Karpas-422 (cell line): Measurements from ENCODE around the gene NMT1. TPM values are rescaled to one million over a fixed set of nuclear protein-coding genes. Genes with fewer than 3 reads are reported as not detected.

ENCODE experiments used
- DNase-seq: peaks from one replicate; pipeline ENCODE4 v3.0.0-alpha.2; 2015
- H2AFZ ChIP-seq: fragments of 200-600 bp; sonication (generic); 2 replicates; pipeline ENCODE4 v1.6.1; 2014; ENCODE audit warnings: antibody characterized with exemption, low read length, mixed read lengths
- H3K27ac ChIP-seq: fragments of 200-600 bp; sonication (generic); 2 replicates; pipeline ENCODE4 v1.5.1; 2014; ENCODE audit warnings: mild to moderate bottlenecking, low read length, moderate library complexity
- H3K27me3 ChIP-seq: fragments of 200-600 bp; sonication (generic); 2 replicates; pipeline ENCODE4 v1.6.1; 2014; ENCODE audit warnings: low read length, mixed read lengths
- H3K36me3 ChIP-seq: fragments of 200-600 bp; sonication (generic); 2 replicates; pipeline ENCODE4 v1.6.1; 2014; ENCODE audit warnings: low read length, mixed read lengths; ENCODE audit not compliant: insufficient read depth
- H3K4me1 ChIP-seq: fragments of 200-600 bp; sonication (generic); 2 replicates; pipeline ENCODE4 v1.6.1; 2014; ENCODE audit warnings: mild to moderate bottlenecking, low read length, mixed read lengths
- H3K4me2 ChIP-seq: fragments of 200-600 bp; sonication (generic); 2 replicates; pipeline ENCODE4 v1.6.1; 2014; ENCODE audit warnings: low read length, low read depth, mild to moderate bottlenecking; ENCODE audit not compliant: poor library complexity, severe bottlenecking
- H3K4me3 ChIP-seq: fragments of 200-600 bp; sonication (generic); 2 replicates; pipeline ENCODE4 v1.5.1; 2014; ENCODE audit warnings: mild to moderate bottlenecking, antibody characterized with exemption, low read length, mixed read lengths
- H3K79me2 ChIP-seq: fragments of 200-600 bp; sonication (generic); 2 replicates; pipeline ENCODE4 v1.6.1; 2014; ENCODE audit warnings: mild to moderate bottlenecking, low read length, mixed read lengths
- H3K9ac ChIP-seq: fragments of 200-600 bp; sonication (generic); 2 replicates; pipeline ENCODE4 v1.6.0; 2014; ENCODE audit warnings: low read length
- H3K9me2 ChIP-seq: fragments of 200-600 bp; sonication (generic), shearing (Covaris generic); replicated peaks from 2 replicates; pipeline ENCODE4 v1.6.0; 2014; ENCODE audit warnings: mild to moderate bottlenecking, low read length, moderate library complexity; ENCODE audit not compliant: insufficient read depth
- H3K9me3 ChIP-seq: fragments of 300-700, 200-600 bp; sonication (generic); 2 replicates; pipeline ENCODE4 v1.6.1; 2014; ENCODE audit warnings: low read length, mixed read lengths
- H4K20me1 ChIP-seq: fragments of 200-600 bp; sonication (generic); 2 replicates; pipeline ENCODE4 v1.6.1; 2014; ENCODE audit warnings: mild to moderate bottlenecking, antibody characterized with exemption, low read length, low read depth; ENCODE audit not compliant: insufficient read depth
- total RNA-seq: library from RNA; depleted of rRNA; stranded (reverse); fragments of >200 nt; shearing (Covaris generic); gene quantifications from 2 replicates; pipeline ENCODE4 v1.2.3, GENCODE V29; 2014; ENCODE audit warnings: low replicate concordance

Gene NMT1
- total RNA-seq, 1 experiment from 2014 or later: 48.5 TPM

DNA sequence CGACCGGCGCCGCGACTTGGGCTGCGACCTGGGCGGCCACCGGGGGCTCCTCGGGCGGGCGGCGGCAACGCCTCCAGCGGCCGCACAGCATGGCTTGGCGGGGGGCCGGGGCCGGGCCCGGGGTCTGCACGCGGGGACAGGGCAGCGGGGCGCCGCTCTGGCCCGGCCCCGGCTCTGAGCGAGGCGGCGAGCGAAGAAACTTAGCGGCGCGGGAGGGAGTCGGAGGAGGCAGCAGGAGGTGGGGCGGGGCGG lies 71.1 kb downstream of the NMT1 start, which contains the start of gene PLCD3:
PLCD3 (minus strand) TSS at position 196 of the 252 bp plus-strand sequence; CDS start at position 91, 105 bp downstream.
- Histone ChIP-seq H3K27me3 (no peaks in the 10 kb centered on the region), H3K36me3 (no peaks in the 10 kb centered on the region), H3K79me2 (no peaks in the 10 kb centered on the region), H3K4me1 (peaks cover 23% of the 10 kb centered on the region), H3K9me3 (no peaks in the 10 kb centered on the region), H3K27ac (no peak within 1 kb of the TSS), H3K4me3 (peak within 1 kb of the TSS; percentile 95), H3K4me2 (peak within 1 kb of the TSS; percentile 99), H3K9ac (peak within 1 kb of the TSS; percentile 73), H3K9me2 (no peaks in the 10 kb centered on the region), H2AFZ (peak within 1 kb of the TSS; percentile 100), H4K20me1 (no peaks in the 10 kb centered on the region)
- DNase-seq: no peak

DNA sequence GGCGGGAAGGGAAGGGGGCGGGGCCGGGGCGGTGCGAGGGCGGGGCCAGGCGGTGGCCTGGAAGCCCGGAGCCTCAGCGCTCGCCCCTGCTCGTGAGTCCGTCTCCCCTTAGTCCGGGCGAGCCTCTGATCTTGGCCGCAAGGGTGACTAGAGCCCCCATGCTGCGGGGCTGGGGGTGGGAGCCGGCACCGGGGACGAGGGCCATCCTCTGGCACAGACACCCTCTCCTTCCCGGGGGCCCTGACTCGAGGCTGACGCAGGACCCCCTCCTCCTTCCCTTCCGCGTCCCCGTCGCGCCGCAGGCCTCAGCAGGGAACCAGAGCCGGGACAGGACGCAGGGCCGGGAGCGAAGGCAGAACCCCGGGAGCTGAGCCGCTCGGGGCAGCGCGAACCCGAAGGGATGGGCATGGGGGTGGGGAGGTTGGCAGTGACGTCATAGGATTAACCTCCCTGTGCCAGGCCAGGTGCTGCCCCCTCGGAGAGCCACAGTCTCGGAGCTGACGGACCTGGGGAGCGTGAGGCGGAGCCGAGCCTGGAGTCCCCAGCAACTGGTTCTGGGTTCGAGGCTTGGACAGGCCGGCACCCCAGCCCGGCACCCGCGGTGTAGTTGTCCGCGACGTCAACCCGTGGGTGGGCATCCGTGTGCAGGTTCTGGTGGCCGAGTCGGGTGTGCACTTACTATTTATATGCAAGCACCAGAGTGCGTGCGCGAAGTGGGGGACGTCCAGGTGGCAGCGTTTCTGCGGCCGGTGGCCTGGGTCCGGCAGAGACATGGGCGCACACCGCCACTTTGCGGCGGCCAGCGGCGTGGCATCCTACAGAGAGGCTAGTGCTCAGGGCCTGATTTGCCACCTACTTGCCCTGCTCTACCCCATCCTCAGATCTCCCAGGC lies 71.7 kb downstream of the NMT1 start:
- Histone ChIP-seq H3K4me3 (peak overlapping the region; percentile 95), H3K36me3 (no peaks in the 10 kb centered on the region), H3K4me1 (peaks cover 23% of the 10 kb centered on the region), H3K9me3 (no peaks in the 10 kb centered on the region), H3K27ac (no peak overlapping the region), H3K9me2 (no peaks in the 10 kb centered on the region), H3K4me2 (peak overlapping the region; percentile 99), H4K20me1 (no peaks in the 10 kb centered on the region), H3K9ac (peak overlapping the region; percentile 73), H2AFZ (peak overlapping the region; percentile 100), H3K79me2 (no peaks in the 10 kb centered on the region), H3K27me3 (no peaks in the 10 kb centered on the region)
- peak; percentile 86 for DNase-seq

GRCh38 chr17:45135192-45135977 lies 74.3 kb downstream of the NMT1 start, which contains the start of gene ACBD4:
ACBD4 (plus strand) TSS chr17:45135687; CDS start chr17:45136145, 458 bp downstream.
- Histone ChIP-seq H3K79me2 (no peaks in the 10 kb centered on the region), H3K36me3 (no peaks in the 10 kb centered on the region), H3K27me3 (no peaks in the 10 kb centered on the region), H3K27ac (no peak within 1 kb of the TSS), H3K4me2 (peak within 1 kb of the TSS; percentile 89), H3K4me1 (peaks cover 23% of the 10 kb centered on the region), H3K4me3 (peak within 1 kb of the TSS; percentile 68), H4K20me1 (no peaks in the 10 kb centered on the region), H3K9me2 (no peaks in the 10 kb centered on the region), H3K9me3 (no peaks in the 10 kb centered on the region), H3K9ac (peak within 1 kb of the TSS; percentile 67), H2AFZ (peak within 1 kb of the TSS; percentile 95)
- DNase-seq: peak; percentile 99

DNA sequence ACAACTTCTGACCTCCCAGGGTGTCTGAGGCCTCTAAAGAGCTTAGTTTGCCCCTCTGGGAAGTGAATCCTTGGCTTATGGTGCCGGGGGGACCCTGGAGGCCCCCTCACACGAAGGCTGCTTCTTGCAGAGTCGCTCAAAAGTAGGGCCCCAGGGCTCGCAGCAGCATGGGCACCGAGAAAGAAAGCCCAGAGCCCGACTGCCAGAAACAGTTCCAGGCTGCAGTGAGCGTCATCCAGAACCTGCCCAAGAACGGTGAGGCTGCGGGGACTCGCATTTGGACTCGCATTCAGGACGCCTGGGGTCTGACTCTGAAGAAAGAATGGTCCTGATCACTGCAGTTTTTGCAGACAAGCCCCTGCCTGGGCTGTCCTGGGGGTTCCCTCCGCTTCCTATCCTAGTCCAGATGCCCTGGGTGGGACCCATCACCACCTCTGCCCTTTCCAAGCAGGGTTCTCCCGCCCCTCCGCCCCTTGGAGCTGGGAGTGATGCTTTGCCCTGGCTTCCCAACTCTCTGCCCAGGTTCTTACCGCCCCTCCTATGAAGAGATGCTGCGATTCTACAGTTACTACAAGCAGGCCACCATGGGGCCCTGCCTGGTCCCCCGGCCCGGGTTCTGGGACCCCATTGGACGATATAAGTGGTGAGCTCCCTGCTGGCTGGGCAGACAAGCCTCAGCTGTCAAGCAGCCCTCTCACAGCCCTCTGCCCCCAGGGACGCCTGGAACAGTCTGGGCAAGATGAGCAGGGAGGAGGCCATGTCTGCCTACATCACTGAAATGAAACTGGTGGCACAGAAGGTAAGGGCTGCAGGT lies 75.1 kb downstream of the NMT1 start:
- peak overlapping the region; percentile 95 for H2AFZ ChIP-seq
- peak overlapping the region; percentile 89 for H3K4me2 ChIP-seq
- H3K9me2 ChIP-seq: no peaks in the 10 kb centered on the region
- peak overlapping the region; percentile 67 for H3K9ac ChIP-seq
- peak overlapping the region; percentile 68 for H3K4me3 ChIP-seq
- H3K27ac ChIP-seq: no peak overlapping the region
- H3K27me3 ChIP-seq: no peaks in the 10 kb centered on the region
- no peaks in the 10 kb centered on the region for H3K79me2 ChIP-seq
- no peaks in the 10 kb centered on the region for H3K9me3 ChIP-seq
- H3K4me1 ChIP-seq: peaks cover 23% of the 10 kb centered on the region
- no peaks in the 10 kb centered on the region for H3K36me3 ChIP-seq
- DNase-seq: no peak
- no peaks in the 10 kb centered on the region for H4K20me1 ChIP-seq

- no peaks in the 10 kb centered on the region for H3K9me2 ChIP-seq
- H3K9me3 ChIP-seq: no peaks in the 10 kb centered on the region
- no peaks in the 10 kb centered on the region for H3K79me2 ChIP-seq
- no peak for DNase-seq
- no peak overlapping the region for H3K27ac ChIP-seq
- H2AFZ ChIP-seq: no peak overlapping the region
- H3K4me2 ChIP-seq: no peak overlapping the region
- no peak overlapping the region for H3K4me3 ChIP-seq
- no peaks in the 10 kb centered on the region for H3K27me3 ChIP-seq
- no peaks in the 10 kb centered on the region for H3K36me3 ChIP-seq
- H4K20me1 ChIP-seq: no peaks in the 10 kb centered on the region
- H3K4me1 ChIP-seq: peaks cover 21% of the 10 kb centered on the region
- H3K9ac ChIP-seq: no peak overlapping the region
Observed at GRCh38 chr17:45136846-45137560, 75.9 kb downstream of the NMT1 start.

DNA sequence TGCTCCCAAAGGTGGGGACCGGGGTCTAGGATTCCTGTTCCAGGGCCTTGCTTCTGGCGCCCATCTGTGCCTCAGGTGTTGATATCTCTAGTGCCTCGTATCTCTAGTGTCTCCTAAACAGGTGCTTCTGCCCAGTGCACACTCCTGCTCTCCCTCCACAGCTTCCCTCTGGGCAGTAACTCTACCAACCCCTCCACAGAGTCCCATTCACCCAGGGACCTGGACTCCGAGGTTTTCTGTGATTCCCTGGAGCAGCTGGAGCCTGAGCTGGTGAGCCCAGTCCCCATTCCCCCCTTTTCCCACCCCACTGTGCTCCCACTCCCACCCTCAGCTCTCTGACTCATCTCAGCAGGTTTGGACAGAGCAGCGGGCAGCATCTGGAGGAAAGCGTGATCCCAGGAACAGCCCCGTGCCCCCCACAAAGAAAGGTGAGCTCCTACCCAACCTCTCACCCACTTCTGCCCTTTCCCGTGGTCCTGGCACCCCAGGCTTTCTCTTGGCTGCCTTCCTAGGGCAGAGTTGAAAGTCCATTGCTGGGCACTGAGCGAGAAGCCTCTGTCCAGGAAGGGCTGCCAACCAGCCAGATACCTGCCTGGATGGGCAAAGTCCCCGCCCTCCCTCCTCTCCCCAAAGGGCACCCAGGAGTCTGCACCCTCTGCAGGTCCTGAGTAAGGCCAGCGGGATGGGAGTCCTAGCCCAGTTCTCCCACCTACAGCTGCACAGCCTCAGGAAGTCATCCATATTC lies 76.6 kb downstream of the NMT1 start:
- H3K27me3 ChIP-seq: no peaks in the 10 kb centered on the region
- no peak overlapping the region for H3K27ac ChIP-seq
- H3K4me2 ChIP-seq: no peak overlapping the region
- H3K9me3 ChIP-seq: no peaks in the 10 kb centered on the region
- H3K36me3 ChIP-seq: no peaks in the 10 kb centered on the region
- H3K4me1 ChIP-seq: peaks cover 17% of the 10 kb centered on the region
- H3K4me3 ChIP-seq: no peak overlapping the region
- H3K9ac ChIP-seq: no peak overlapping the region
- DNase-seq: no peak
- no peaks in the 10 kb centered on the region for H3K9me2 ChIP-seq
- no peaks in the 10 kb centered on the region for H3K79me2 ChIP-seq
- no peak overlapping the region for H2AFZ ChIP-seq
- H4K20me1 ChIP-seq: no peaks in the 10 kb centered on the region

GRCh38 chr17:45138911-45139532 lies 77.9 kb downstream of the NMT1 start:
- no peak overlapping the region for H3K27ac ChIP-seq
- no peak overlapping the region for H3K4me2 ChIP-seq
- no peaks in the 10 kb centered on the region for H3K27me3 ChIP-seq
- H3K9me2 ChIP-seq: no peaks in the 10 kb centered on the region
- H4K20me1 ChIP-seq: no peaks in the 10 kb centered on the region
- DNase-seq: no peak
- no peaks in the 10 kb centered on the region for H3K9me3 ChIP-seq
- peaks cover 12% of the 10 kb centered on the region for H3K4me1 ChIP-seq
- no peak overlapping the region for H2AFZ ChIP-seq
- H3K36me3 ChIP-seq: no peaks in the 10 kb centered on the region
- no peak overlapping the region for H3K4me3 ChIP-seq
- H3K9ac ChIP-seq: no peak overlapping the region
- H3K79me2 ChIP-seq: no peaks in the 10 kb centered on the region
